PC-3 (cell line): ENCODE data around the gene CD44. TPM values are rescaled to one million over a fixed set of nuclear protein-coding genes. Genes with fewer than 3 reads are reported as not detected.

Experiments
- ATAC-seq: fragments of 200-7000 bp; cut with Tn5 transposase; 2 replicates; pipeline ENCODE4 v1.9.1; 2020; ENCODE audit warnings: mild to moderate bottlenecking, moderate library complexity
- BruUV-seq: library from RNA; stranded (reverse); fragments of 400-500 nt; replicated peaks from 2 replicates; lab custom pipeline; 2021; lab: Mats Ljungman, UMichigan
- CTCF ChIA-PET: fragments of 300-600 bp; sonication (Branson Sonifier 250); formaldehyde crosslinking; loops from one replicate; lab custom pipeline; 2022; ENCODE audit warnings: antibody characterized with exemption; lab: Charles Lee
- POLR2A ChIA-PET: fragments of 300-600 bp; sonication (Branson Sonifier 250); formaldehyde crosslinking; loops from one replicate; lab custom pipeline; 2022; ENCODE audit warnings: antibody characterized with exemption; ENCODE audit not compliant: unreplicated experiment; lab: Charles Lee
- DNase-seq: peaks from one replicate; pipeline ENCODE4 v3.0.0-alpha.2; 2015
- H2AFZ ChIP-seq: fragments of 300-600 bp; sonication (generic); 2 replicates; pipeline ENCODE4 v1.6.0; 2016; ENCODE audit warnings: antibody characterized with exemption, low read length
- H3F3A ChIP-seq: fragments of 300-600 bp; sonication (generic); one replicate; pipeline ENCODE4 v1.6.0; 2017; ENCODE audit warnings: antibody characterized with exemption, low read length, control low read depth, mild to moderate bottlenecking; ENCODE audit not compliant: unreplicated experiment
- H3K27ac ChIP-seq: fragments of 300-600 bp; sonication (generic); 2 replicates; pipeline ENCODE4 v1.5.1; 2016; ENCODE audit warnings: mild to moderate bottlenecking, low read length
- H3K27me3 ChIP-seq: fragments of 300-600 bp; sonication (generic); 2 replicates; pipeline ENCODE4 v1.6.1; 2016; ENCODE audit warnings: low read length, mixed read lengths
- H3K36me3 ChIP-seq: fragments of 300-600 bp; sonication (generic); 2 replicates; pipeline ENCODE4 v1.6.1; 2016; ENCODE audit warnings: low read depth, mixed run types, low read length, mixed read lengths
- H3K4me1 ChIP-seq: fragments of 300-600 bp; sonication (generic); 2 replicates; pipeline ENCODE4 v1.5.1; 2016; ENCODE audit warnings: low read length; ENCODE audit not compliant: insufficient read depth
- H3K4me2 ChIP-seq: fragments of 300-600 bp; sonication (generic); 2 replicates; pipeline ENCODE4 v1.6.0; 2016; ENCODE audit warnings: low read length
- H3K4me3 ChIP-seq: fragments of 300-600 bp; sonication (generic); 2 replicates; pipeline ENCODE4 v1.5.1; 2016; ENCODE audit warnings: mild to moderate bottlenecking, low read length, mixed read lengths
- H3K79me2 ChIP-seq: fragments of 300-600 bp; sonication (generic); 2 replicates; pipeline ENCODE4 v1.6.1; 2017; ENCODE audit warnings: low read length, mixed read lengths
- H3K9ac ChIP-seq: fragments of 300-600 bp; sonication (generic); 2 replicates; pipeline ENCODE4 v1.6.0; 2016; ENCODE audit warnings: mild to moderate bottlenecking, low read length
- H3K9me2 ChIP-seq: fragments of 300-600 bp; sonication (generic); replicated peaks from 2 replicates; pipeline ENCODE4 v1.6.1; 2016; ENCODE audit warnings: mixed run types, low read length, mixed read lengths
- H3K9me3 ChIP-seq: fragments of 300-600 bp; sonication (generic); 2 replicates; pipeline ENCODE4 v1.6.1; 2016; ENCODE audit warnings: low read length, mixed read lengths
- H4K20me1 ChIP-seq: fragments of 300-600 bp; sonication (generic); 2 replicates; pipeline ENCODE4 v1.6.1; 2016; ENCODE audit warnings: low read length, mixed read lengths
- EZH2 ChIP-seq: fragments of 300-600 bp; sonication (generic); IDR thresholded peaks from one replicate; pipeline ENCODE4 v1.6.1; 2017; ENCODE audit warnings: antibody characterized with exemption, mild to moderate bottlenecking, low read length; ENCODE audit not compliant: unreplicated experiment
- EZH2phosphoT487 ChIP-seq: fragments of 300-600 bp; sonication (generic); IDR thresholded peaks from 2 replicates; pipeline ENCODE4 v1.6.1; 2018; ENCODE audit warnings: mild to moderate bottlenecking, antibody characterized with exemption, low read length, borderline replicate concordance
- intact Hi-C: fragments of 100-400 bp; cut with micrococcal nuclease; formaldehyde crosslinking; loops from 2 replicates; pipeline ENCODE4 v1.9.0; 2023
- total RNA-seq: library from RNA; depleted of rRNA; stranded (reverse); fragments of >200 nt; gene quantifications from 2 replicates; pipeline ENCODE4 v1.2.3, GENCODE V29; 2014
- TF ChIP-seq, protein P1 (sequence below): fragments of 300-600 bp; sonication (generic); conservative IDR thresholded peaks from 2 replicates; pipeline ENCODE4 v1.5.1; 2017; ENCODE audit warnings: antibody characterized with exemption, low read depth, mild to moderate bottlenecking, low read length

Gene CD44
- total RNA-seq, 1 experiment from 2014 or later = 181 TPM

DNA sequence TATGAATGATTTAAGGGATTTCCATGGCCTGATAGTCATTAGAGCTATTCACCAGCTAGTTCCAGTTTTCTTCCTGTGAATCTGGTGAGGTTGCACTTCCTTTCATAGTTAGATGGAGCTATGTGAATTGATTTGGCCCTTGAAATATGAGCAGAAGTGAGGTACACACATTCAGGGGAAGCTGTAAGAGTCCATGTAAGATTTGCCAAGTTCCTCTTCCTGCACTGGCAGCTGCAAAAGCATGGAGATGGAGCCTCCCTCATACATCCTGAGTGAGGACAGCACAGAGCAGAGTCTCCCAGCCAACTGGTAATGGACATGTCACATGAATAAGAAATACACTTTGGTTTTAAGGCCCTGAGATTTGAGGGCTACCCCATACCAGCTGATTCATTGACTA lies 111.7 kb downstream of the CD44 start:
- Histone ChIP-seq H3K4me2 (no peak overlapping the region), H3K9me2 (no peaks in the 10 kb centered on the region), H3K9me3 (no peaks in the 10 kb centered on the region), H4K20me1 (no peaks in the 10 kb centered on the region), H3K79me2 (no peaks in the 10 kb centered on the region), H3K4me3 (no peak overlapping the region), H3F3A (no peaks in the 10 kb centered on the region), H3K36me3 (no peaks in the 10 kb centered on the region; the same call in 1 of the 2 replicates), H3K4me1 (no peaks in the 10 kb centered on the region), H3K27ac (no peak overlapping the region), H3K27me3 (no peaks in the 10 kb centered on the region), H2AFZ (no peak overlapping the region), H3K9ac (no peak overlapping the region)
- no TSS peak for BruUV-seq
- ATAC-seq (no peak), DNase-seq (no peak)
- intact Hi-C loops = no loop called here
- ChIA-PET POLR2A (no interaction called here), CTCF (no interaction called here)
- TF ChIP-seq, protein P1, sequence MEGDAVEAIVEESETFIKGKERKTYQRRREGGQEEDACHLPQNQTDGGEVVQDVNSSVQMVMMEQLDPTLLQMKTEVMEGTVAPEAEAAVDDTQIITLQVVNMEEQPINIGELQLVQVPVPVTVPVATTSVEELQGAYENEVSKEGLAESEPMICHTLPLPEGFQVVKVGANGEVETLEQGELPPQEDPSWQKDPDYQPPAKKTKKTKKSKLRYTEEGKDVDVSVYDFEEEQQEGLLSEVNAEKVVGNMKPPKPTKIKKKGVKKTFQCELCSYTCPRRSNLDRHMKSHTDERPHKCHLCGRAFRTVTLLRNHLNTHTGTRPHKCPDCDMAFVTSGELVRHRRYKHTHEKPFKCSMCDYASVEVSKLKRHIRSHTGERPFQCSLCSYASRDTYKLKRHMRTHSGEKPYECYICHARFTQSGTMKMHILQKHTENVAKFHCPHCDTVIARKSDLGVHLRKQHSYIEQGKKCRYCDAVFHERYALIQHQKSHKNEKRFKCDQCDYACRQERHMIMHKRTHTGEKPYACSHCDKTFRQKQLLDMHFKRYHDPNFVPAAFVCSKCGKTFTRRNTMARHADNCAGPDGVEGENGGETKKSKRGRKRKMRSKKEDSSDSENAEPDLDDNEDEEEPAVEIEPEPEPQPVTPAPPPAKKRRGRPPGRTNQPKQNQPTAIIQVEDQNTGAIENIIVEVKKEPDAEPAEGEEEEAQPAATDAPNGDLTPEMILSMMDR = no peak
- TF ChIP-seq EZH2 (no peak), EZH2phosphoT487 (no peak)

- ChIA-PET CTCF (no interaction called here), POLR2A (no interaction called here)
- H3K4me2 ChIP-seq = no peak overlapping the region
- TF ChIP-seq, protein P1 = no peak
- TF ChIP-seq EZH2 = no peak
- TF ChIP-seq EZH2phosphoT487 = no peak
- H3K9ac ChIP-seq = no peak overlapping the region
- no peaks in the 10 kb centered on the region for H4K20me1 ChIP-seq
- H3K36me3 ChIP-seq = no peaks in the 10 kb centered on the region; the same call in 1 of the 2 replicates
- H3K9me2 ChIP-seq = no peaks in the 10 kb centered on the region
- no peak overlapping the region for H2AFZ ChIP-seq
- H3K27ac ChIP-seq = no peak overlapping the region
- no peaks in the 10 kb centered on the region for H3K79me2 ChIP-seq
- ATAC-seq (no peak), DNase-seq (no peak)
- no TSS peak for BruUV-seq
- no peaks in the 10 kb centered on the region for H3K27me3 ChIP-seq
- no peaks in the 10 kb centered on the region for H3K9me3 ChIP-seq
- no peak overlapping the region for H3K4me3 ChIP-seq
- H3K4me1 ChIP-seq = no peaks in the 10 kb centered on the region
- intact Hi-C loops = no loop called here
- H3F3A ChIP-seq = no peaks in the 10 kb centered on the region
Measured at GRCh38 chr11:35253237-35253636, 114.3 kb downstream of the CD44 start.

- Histone ChIP-seq H3K79me2 (no peaks in the 10 kb centered on the region), H3K27me3 (no peaks in the 10 kb centered on the region), H4K20me1 (no peaks in the 10 kb centered on the region), H3K27ac (no peak overlapping the region), H3K9me2 (no peaks in the 10 kb centered on the region), H3F3A (no peaks in the 10 kb centered on the region), H3K4me2 (no peak overlapping the region), H3K9me3 (no peaks in the 10 kb centered on the region), H3K36me3 (no peaks in the 10 kb centered on the region), H3K4me1 (peaks cover 5% of the 10 kb centered on the region), H3K4me3 (no peak overlapping the region), H2AFZ (no peak overlapping the region), H3K9ac (no peak overlapping the region)
- TF ChIP-seq EZH2phosphoT487 (no peak), EZH2 (no peak)
- TF ChIP-seq, protein P1 = no peak
- DNase-seq = no peak
- ChIA-PET POLR2A (no interaction called here), CTCF (no interaction called here)
- BruUV-seq = no TSS peak
- no peak for ATAC-seq
- intact Hi-C loops = no loop called here
Measured at GRCh38 chr11:35255514-35255913, 116.5 kb downstream of the CD44 start.
